ENCODE results near the gene C2orf81.
A peak's percentile ranks its signal among the peaks of the same experiment; 100 is the strongest.
"Not testable (repeated sequence)": the region's sequence is repeated elsewhere in the genome, so short reads cannot be mapped to it uniquely, and the experiment has no call there.

C2orf81 gene

DNA sequence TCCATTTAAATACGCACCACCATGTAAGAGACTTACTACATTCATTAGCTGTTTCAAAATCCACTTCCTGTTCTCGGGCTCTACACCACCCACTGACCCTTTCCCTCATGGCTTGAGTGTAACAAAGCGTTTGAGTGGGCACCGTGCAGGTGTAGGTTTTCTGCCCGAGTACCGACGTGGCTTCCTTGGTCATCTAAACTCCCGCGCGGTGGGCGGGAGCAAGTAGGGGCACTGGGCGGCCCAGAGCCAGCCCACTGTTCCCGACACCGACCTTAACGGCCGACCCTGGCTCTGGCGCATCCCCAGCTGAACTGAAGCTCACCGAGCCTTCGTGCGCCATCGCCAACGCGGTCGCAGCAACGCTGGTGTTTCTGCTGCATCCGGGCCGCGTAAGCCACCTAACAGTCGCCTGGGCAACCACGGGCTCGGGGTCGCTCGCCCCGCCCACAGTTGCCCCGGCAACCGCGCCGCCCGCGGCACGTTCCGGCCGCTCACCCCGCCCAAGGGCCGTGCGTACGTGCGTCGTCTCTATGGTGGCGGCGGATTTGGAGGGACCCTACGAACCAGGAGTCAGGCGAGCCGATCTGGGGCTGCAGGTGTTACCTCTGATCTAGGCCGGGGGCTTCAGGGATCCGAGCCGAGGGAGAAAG lies at the start of gene C2orf81, which contains the start of gene WDR54:
TSS of gene C2orf81 (minus strand) at position 399 of the 650 bp plus-strand sequence. CDS start at position 340, 59 bp downstream.
TSS of gene WDR54 (plus strand) at position 510 of the 650 bp plus-strand sequence. CDS start 424 bp downstream, outside the sequence.
- peak in 55 of 58 donors; percentile 30 to 91 (median 71) for DNase-seq

DNA sequence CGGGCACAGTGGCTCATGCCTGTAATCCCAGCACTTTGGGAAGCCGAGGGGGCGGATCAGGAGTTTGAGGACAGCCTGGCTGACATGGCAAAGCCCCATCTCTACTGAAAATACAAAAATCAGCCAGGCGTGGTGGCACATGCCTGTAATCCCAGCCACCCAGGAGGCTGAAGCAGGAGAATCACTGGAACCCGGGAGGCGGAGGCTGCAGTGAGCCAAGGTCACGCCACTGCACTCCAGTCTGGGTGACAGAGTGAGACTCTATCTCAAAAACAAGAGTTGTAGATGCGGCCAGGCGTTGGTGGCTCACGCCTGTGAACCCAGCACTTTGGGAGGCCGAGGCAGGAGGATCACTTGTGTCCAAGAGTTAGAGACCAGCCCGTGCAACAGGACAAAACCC lies 49.3 kb upstream of the C2orf81 start:
- DNase-seq: not testable (repeated sequence)

DNA sequence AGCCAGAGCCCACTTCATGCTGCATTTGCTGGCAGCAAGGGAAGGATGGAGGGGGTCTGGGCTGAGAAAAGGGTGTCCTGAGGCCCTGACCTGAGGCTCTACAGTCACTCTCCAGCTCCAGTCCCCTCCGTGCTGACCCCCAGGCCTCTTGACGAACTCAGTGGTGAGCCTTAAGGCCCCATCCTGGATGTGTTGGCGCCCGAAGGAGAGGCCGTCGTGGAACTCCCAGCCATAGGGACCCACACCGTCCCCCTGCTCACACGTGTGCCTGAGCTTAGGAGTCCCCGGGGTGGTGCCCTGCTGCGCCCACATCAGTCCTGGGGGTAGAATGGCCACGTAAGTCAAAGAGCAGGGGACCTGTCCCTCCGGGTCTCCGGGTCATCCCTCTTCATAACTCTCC lies 43.0 kb upstream of the C2orf81 start:
- DNase-seq: no peak

DNA sequence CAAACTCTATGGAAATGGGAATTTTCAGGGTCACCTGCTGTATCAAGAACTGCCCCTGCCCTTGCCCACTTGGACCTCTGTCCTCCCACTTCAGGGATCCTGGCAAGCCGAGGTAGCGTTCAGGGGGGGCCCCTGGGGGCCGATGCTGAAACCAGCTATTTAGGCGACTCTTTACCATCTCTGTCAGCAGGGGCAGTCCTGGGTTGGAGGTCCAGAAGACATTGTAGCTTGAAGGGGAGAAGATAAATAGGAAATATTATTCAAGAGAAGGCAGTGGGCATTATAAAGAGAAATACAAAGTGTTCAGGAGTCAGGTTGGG lies 41.3 kb upstream of the C2orf81 start:
- DNase-seq: no peak

DNA sequence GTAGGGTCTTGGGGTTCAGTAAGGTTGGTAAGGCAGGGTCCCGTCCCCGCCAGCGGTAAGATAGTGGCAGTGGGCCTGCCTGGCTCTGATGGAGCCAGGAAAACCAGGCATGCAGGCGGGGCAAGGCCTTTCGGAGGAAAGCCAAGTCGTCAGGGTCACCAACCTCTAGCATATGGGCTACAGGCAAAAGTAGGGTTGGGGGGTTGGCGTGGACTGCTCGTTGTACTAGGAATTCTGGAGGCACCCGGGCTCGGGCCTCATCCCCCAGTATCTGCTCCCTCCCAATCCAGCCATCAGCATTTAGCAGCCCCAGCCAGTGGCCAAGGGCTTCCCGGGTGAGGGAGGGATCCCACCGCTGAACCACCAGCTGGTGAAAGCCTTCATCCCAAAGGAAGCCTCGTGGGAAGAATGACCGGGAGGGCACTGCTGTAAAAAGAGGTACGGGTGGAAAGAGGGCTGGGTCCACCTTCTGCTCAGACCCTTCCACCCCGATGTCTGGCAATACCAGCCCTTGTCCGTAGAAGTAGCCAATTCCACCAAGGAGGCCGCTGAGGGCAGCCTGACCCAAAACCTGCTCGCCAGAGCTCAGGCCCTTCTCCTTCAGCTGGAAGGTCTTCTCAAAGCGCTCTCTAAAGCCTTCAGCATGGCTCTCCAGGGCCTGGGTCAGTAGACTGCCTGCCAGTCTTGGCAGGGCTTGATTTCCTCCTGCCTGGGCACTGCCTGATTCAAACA lies 40.8 kb upstream of the C2orf81 start:
- no peak for DNase-seq

DNA sequence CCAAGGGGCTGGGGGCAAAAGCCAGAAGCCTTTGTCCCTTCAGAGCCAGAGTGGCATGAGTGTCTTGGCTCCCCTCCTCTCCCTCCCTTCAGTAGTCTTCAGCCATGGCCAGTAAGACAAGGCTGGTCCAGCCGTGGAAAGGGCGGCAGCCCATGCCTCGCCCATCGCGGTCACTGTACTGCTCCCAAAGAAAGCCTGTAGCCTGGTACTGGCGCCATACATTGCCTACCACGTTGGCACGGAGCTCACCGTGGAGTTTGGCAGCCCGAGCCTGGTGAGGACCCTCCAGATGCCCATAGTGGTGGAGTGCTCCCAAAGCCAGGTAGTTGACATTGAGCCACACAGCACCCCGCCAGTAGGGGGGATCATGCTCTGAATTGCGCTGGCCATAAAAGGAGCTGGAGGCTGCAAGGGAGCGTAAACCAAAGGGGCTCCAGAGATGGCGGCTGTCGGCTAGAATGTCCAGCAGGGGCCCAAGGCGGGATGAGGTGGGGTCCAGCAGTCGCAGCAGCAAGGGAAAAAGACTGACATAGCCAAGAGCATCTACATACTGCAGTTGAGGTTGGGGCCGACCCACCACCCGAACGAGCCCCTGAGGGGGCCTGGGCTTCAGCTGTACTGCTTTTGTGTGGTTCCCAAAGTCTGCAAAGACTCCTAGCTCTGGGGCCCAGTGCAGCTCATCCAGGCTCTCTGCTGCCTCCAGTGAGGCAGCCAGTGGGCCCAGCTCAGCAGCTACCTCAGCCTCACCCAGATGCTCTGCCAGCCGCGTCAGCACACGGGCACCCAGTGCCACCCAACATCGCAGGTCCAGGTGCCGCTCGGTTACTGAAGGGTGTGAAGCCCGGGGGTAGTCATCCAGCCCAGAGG lies 40.0 kb upstream of the C2orf81 start:
- no peak for DNase-seq

DNA sequence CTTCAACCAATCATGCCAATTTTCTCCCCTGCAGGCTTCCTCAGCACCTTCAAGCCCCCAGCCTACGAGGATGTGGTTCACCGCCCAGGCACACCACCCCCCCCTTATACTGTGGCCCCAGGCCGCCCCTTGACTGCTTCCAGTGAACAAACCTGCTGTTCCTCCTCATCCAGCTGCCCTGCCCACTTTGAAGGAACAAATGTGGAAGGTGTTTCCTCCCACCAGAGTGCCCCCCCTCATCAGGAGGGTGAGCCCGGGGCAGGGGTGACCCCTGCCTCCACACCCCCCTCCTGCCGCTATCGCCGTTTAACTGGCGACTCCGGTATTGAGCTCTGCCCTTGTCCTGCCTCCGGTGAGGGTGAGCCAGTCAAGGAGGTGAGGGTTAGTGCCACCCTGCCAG lies 38.8 kb upstream of the C2orf81 start:
- DNase-seq: peak in 1 of 58 donors; percentile 11

DNA sequence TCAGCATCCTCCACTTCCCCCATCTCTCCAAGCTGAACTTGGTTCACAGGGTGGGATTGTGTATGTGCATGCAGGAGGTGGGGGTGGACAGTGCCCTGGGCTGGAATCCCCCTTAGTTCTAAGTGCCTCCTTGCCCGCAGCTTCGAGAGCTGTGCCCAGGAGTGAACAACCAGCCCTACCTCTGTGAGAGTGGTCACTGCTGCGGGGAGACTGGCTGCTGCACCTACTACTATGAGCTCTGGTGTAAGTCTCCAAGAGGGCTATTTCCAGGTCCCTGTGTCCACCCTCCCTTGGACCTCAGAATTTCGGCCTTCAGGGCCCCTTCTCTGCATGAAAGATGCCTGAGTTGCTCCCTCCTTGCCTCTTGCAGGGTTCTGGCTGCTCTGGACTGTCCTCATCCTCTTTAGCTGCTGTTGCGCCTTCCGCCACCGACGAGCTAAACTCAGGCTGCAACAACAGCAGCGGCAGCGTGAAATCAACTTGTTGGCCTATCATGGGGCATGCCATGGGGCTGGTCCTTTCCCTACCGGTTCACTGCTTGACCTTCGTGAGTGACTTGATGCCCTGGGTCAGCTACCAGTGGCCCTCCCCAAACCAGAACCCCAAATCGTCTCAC lies 38.2 kb upstream of the C2orf81 start:
- DNase-seq: not testable (repeated sequence)

DNA sequence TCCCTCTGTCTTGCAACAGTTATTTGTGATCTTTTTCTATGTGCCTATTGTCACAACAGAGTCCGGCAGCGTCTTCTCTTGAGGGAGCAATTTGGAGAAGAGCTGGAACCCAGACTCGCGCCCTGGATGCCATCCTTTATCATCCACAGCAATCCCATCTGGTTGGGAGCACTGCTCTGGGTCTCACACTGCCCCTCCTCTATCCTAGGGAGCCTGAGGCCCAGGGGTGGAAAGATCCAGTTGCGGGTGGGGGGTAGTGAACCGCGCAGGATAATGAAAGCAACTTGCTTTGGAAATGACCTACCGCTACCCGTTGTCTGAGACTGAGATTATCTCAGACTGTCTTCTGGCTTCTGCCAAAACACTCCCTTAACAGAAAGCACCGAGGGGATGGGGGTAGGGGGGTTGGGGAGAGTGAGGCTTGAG lies 37.5 kb upstream of the C2orf81 start:
- no peak for DNase-seq

DNA sequence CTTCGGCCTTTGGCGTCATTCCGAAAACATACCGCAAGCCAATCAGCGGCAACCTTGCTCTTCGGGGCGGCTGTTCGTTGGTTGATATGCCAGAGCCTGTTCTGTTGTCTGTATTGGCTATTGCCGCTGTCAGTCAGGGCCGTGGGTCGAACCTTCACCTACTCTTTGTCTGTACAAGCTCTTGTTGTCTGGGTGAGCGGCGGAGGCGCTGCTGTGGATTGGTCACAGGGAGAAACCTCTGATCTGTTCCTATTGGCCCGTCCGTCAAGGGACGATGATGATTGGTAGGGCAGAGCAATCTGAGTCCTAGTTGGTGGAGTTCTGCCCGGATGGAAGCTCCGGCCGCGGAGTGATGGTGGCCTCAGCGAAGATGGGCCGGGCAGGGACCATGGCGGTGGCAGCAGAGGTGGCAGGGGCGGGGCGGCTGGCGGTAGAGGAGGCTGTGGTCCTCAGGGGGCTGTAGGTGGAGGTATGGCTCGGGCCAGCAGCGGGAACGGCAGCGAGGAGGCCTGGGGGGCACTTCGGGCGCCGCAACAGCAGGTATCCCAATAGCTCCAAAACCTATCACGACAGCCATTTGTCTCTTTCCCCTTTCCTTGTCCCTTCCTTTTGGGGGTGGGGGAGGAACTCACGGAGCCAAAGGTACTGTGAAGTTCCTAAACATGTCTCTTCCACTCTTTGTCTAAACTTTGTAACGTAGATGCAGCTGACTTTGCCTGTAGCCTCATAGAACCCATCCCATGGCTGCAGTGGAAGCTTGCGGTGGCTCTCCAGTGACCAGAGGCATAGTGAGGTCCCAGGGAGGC lies 36.9 kb upstream of the C2orf81 start, which contains the start of gene WBP1:
TSS of gene WBP1 (plus strand) at position 307 of the 806 bp plus-strand sequence. CDS start at position 472, 165 bp downstream.
- DNase-seq: peak; percentile 92 to 100 (median 100)

DNA sequence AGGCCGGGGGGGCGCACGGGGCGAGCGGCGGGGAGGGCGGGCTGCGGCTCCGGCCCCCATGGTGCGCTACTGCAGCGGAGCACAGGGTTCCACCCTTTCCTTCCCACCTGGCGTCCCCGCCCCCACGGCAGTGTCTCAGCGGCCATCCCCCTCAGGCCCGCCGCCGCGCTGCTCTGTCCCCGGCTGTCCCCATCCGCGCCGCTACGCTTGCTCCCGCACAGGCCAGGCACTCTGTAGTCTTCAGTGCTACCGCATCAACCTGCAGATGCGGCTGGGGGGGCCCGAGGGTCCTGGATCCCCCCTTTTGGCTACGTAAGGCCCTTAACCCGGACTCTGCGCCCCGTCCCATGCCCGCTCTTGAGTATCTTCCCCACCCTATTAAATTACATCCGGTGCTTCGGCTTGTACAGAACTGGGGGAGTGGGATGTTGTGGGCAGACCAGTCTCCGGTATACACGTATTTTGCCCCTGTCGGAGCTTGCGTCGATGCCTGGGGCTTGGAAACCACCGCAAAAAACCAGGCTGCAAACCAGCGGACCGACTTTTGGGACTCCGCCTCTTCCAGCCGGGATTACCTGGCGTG lies 36.2 kb upstream of the C2orf81 start:
- DNase-seq: peak in 39 of 58 donors; percentile 37 to 86 (median 64)

DNA sequence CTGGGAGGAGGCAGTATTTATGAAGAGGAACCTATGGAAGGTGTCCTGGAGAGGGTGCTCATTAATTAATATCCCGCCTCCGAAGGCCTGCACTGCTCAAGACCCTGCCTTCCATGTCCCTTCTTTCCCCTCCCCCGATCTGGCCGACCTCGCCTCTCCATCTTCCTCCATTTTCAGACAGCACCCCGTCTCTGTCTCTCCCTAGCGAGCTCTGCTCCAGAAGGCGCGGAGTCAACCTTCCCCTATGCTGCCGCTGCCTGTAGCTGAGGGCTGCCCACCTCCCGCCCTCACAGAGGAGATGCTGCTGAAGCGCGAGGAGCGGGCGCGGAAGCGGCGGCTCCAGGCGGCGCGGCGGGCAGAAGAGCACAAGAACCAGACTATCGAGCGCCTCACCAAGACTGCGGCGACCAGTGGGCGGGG lies 35.7 kb upstream of the C2orf81 start:
- DNase-seq: peak in 8 of 58 donors; percentile 9 to 78 (median 58)

DNA sequence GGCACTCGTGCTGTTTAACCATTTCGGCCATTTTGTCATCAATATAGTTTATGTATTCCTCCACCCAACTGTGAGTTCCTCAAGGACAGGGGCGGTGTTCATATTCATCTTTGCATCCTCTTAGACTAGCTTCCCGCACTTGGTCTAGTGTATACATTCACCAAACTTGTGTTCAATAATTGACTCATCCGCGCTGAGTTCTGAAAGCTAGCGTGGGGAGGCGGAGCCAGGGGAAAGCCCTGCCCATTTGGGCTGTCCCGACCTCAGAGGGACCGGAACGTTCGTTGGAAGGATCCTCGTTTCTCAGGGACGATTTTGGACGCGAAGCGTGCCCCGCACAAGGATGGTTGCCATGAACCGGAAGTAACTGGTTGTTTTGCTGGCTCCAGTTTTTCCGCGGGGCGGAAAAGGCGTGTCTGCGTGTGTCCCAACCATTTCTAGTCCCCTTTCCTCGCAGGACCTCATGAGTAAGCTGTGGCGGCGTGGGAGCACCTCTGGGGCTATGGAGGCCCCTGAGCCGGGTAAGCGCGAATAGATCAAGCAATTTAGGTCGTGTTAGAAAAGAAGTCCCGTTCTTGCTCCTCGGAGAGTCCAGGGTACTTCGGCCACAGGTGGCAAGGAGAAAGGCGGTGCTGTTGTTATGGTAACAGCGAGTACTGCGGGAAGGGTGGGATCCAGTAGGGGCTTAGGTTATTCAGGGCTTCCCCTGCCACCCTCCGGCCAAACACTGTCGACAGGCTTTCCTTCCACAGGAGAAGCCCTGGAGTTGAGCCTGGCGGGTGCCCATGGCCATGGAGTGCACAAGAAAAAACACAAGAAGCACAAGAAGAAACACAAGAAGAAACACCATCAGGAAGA lies 33.5 kb upstream of the C2orf81 start, which contains the start of gene INO80B:
TSS of gene INO80B (plus strand) at position 434 of the 858 bp plus-strand sequence. CDS start at position 464, 30 bp downstream.
- DNase-seq: peak; percentile 75 to 98 (median 95)

DNA sequence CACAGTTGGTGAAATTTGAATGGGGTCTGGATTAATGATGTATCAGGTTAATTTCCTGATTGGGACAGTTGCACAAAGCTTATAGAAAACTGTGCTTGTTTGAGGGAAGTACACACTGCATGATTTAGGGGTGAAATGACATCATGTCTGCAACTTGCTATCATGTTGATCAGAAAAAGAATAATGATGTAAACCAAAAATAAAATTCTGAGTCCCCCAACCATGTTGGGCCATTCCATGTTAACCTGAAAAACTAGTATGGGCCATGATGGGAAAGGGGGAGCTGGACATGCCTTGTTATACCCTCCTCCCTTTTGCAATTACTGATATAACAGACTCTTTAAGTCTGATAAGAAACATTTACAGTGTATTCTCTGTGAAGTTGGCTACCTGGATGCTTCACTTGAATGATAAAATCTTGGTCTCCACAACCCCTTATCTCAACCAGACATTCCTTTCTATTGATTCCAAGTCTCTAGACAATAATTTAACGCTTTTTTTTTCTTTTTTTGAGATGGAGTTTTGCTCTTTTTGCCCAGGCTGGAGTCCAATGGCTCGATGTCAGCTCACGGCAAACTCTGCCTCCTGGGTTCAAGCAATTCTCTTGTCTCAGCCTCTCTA lies 29.3 kb upstream of the C2orf81 start:
- DNase-seq: no peak

DNA sequence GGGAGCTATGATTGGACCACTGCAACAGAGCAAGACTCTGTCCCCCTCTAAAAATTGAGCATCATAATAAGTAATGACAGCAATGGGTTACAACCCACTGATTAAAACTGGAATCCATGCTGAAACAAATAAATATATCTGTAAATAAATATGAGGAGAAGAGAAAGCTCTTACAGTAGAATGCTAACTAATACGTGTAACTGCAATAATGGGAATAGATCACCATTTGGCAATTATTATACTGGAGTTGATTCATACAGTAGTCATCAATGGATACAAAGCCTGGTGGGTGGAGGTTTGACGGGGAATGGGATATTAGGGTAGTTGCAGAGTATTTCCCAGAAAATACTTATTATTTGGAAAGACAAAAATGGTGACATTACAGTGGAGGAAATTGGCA lies 27.4 kb upstream of the C2orf81 start:
- no peak for DNase-seq

DNA sequence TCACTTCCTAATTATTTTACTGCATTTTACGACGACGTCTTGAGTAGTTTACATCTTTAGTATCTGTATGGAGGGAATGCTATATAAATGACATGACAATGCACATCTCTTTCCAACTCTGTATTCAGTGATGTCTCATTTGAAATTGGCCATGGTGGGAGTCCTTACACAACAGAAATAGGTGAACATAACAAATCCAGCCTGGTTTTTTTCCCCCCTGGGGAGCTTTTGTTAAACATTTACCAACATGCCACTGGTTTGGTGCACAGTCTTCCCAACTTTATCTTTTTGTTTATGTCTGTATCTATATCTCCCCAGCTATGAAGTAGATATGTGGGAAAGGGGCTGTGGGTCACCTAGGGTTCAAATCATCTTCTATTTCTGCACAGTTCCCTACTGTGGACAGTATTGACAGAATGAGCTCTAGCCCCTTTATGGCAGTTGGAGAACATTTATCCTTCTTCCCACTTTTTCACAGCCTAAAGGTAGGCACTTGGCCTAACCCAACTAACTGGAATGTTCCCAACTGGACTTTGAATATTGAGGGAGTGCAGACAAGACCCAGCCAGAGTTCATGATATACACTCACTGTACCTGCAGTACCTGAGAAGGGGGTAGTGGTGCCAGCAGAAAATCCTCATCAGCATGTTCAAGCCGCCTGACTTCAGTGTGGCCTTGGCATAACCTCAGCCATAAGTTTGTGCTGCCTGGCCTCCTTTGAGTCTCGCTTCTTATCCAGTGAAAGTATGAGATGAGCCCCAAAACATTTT lies 26.0 kb upstream of the C2orf81 start:
- DNase-seq: no peak
